Measurements from ENCODE around the gene DHRS13.
"Not testable (repeated sequence)": the region's sequence is repeated elsewhere in the genome, so short reads cannot be mapped to it uniquely, and the experiment has no call there.

Gene DHRS13

GRCh38 chr17:28934508-28934907 lies 31.6 kb upstream of the DHRS13 start:
- DNase-seq, result not testable (repeated sequence)

GRCh38 chr17:28929787-28930186 lies 26.9 kb upstream of the DHRS13 start:
- DNase-seq, result no peak

GRCh38 chr17:28928061-28928460 lies 25.2 kb upstream of the DHRS13 start:
- no peak for DNase-seq

- no peak for DNase-seq
Measured at GRCh38 chr17:28926786-28927185, 23.9 kb upstream of the DHRS13 start.

- DNase-seq, result no peak
Measured at GRCh38 chr17:28926366-28926765, 23.5 kb upstream of the DHRS13 start.

- no peak for DNase-seq
Measured at GRCh38 chr17:28925912-28926365, 23.1 kb upstream of the DHRS13 start.

GRCh38 chr17:28920201-28920600 lies 17.3 kb upstream of the DHRS13 start:
- DNase-seq, result no peak

- DNase-seq, result no peak
Measured at GRCh38 chr17:28918295-28918694, 15.4 kb upstream of the DHRS13 start.

GRCh38 chr17:28917465-28917864 lies 14.6 kb upstream of the DHRS13 start:
- DNase-seq, result no peak

GRCh38 chr17:28917029-28917428 lies 14.2 kb upstream of the DHRS13 start:
- DNase-seq, result no peak

GRCh38 chr17:28916302-28916934 lies 13.5 kb upstream of the DHRS13 start:
- DNase-seq, result peak; percentile 37

GRCh38 chr17:28912938-28913333 lies 10.1 kb upstream of the DHRS13 start:
- DNase-seq, result no peak

GRCh38 chr17:28912281-28912937 lies 9.5 kb upstream of the DHRS13 start:
- DNase-seq, result no peak

GRCh38 chr17:28911411-28912045 lies 8.6 kb upstream of the DHRS13 start:
- no peak for DNase-seq

- DNase-seq, result no peak
Measured at GRCh38 chr17:28910534-28910933, 7.7 kb upstream of the DHRS13 start.

GRCh38 chr17:28908640-28909167 lies 5.8 kb upstream of the DHRS13 start:
- no peak for DNase-seq

GRCh38 chr17:28907709-28908475 lies 5.0 kb upstream of the DHRS13 start:
- no peak for DNase-seq

- DNase-seq, result no peak
Measured at GRCh38 chr17:28906706-28907438, 4.0 kb upstream of the DHRS13 start.

GRCh38 chr17:28906276-28906675 lies 3.4 kb upstream of the DHRS13 start:
- DNase-seq, result no peak

GRCh38 chr17:28904800-28905199 lies 1.9 kb upstream of the DHRS13 start:
- DNase-seq, result no peak

- not testable (repeated sequence) for DNase-seq
Measured at GRCh38 chr17:28903546-28903841, 615 bp upstream of the DHRS13 start.

All from NCI-H1694 treated with DMSO at 0.1 percent for 48 hours (cell line).